ENCODE results near the gene TBC1D17. TPM values are rescaled to one million over a fixed set of nuclear protein-coding genes. Genes with fewer than 3 reads are reported as not detected.
A peak's percentile ranks its signal among the peaks of the same experiment; 100 is the strongest.

TBC1D17 gene
- total RNA-seq, 1 experiment from 2014 or later = 10.3 TPM

- peak; percentile 97 for DNase-seq (ENCODE audit: low read depth)
Measured at GRCh38 chr19:49877879-49878743, 609 bp downstream of the TBC1D17 start.

- DNase-seq (ENCODE audit: low read depth) = no peak
Measured at GRCh38 chr19:49878744-49879070, 1.2 kb downstream of the TBC1D17 start.

GRCh38 chr19:49879243-49879963, 1.9 kb downstream of the TBC1D17 start:
- no peak for DNase-seq (ENCODE audit: low read depth)

- DNase-seq (ENCODE audit: low read depth) = no peak
Measured at GRCh38 chr19:49880162-49880869, 2.8 kb downstream of the TBC1D17 start.

GRCh38 chr19:49881186-49881585, 3.7 kb downstream of the TBC1D17 start:
- no peak for DNase-seq (ENCODE audit: low read depth)

GRCh38 chr19:49881672-49882394, 4.3 kb downstream of the TBC1D17 start:
- no peak for DNase-seq (ENCODE audit: low read depth)

GRCh38 chr19:49882643-49883042, 5.1 kb downstream of the TBC1D17 start:
- DNase-seq (ENCODE audit: low read depth) = no peak

- DNase-seq (ENCODE audit: low read depth) = no peak
Measured at GRCh38 chr19:49883094-49883493, 5.6 kb downstream of the TBC1D17 start.

- no peak for DNase-seq (ENCODE audit: low read depth)
Measured at GRCh38 chr19:49884109-49884508, 6.6 kb downstream of the TBC1D17 start.

- no peak for DNase-seq (ENCODE audit: low read depth)
Measured at GRCh38 chr19:49884760-49885159, 7.3 kb downstream of the TBC1D17 start.

GRCh38 chr19:49887037-49887664, 9.6 kb downstream of the TBC1D17 start:
- no peak for DNase-seq (ENCODE audit: low read depth)

- DNase-seq (ENCODE audit: low read depth) = no peak
Measured at GRCh38 chr19:49887665-49888509, 10.4 kb downstream of the TBC1D17 start.

GRCh38 chr19:49888510-49888824, 11.0 kb downstream of the TBC1D17 start:
- DNase-seq (ENCODE audit: low read depth) = no peak

- no peak for DNase-seq (ENCODE audit: low read depth)
Measured at GRCh38 chr19:49889038-49889686, 11.7 kb downstream of the TBC1D17 start.

- peak; percentile 50 for DNase-seq (ENCODE audit: low read depth)
Measured at GRCh38 chr19:49889687-49890348, 12.3 kb downstream of the TBC1D17 start.

GRCh38 chr19:49890349-49891311, 13.1 kb downstream of the TBC1D17 start:
- DNase-seq (ENCODE audit: low read depth) = peak; percentile 32

GRCh38 chr19:49891393-49891792, 13.9 kb downstream of the TBC1D17 start:
- no peak for DNase-seq (ENCODE audit: low read depth)

GRCh38 chr19:49892716-49893115, 15.2 kb downstream of the TBC1D17 start:
- no peak for DNase-seq (ENCODE audit: low read depth)

Measured in RPMI7951 (cell line).